ENCODE data around the gene RTL5. TPM values are rescaled to one million over a fixed set of nuclear protein-coding genes. Genes with fewer than 3 reads are reported as not detected.

Gene RTL5
- polyA plus RNA-seq, 1 donor (not counting 4 experiments of a cell fraction or from before 2014, with no cell fraction given) = 0.09 TPM

GRCh38 chrX:72120837-72121236 lies 10.9 kb downstream of the RTL5 start:
- no peaks in the 10 kb centered on the region for H3K36me3 ChIP-seq (ENCODE audit: control insufficient read depth in 2 of 2, extremely low read depth in 1 of 2, insufficient read depth in 2 of 2, low read length in 2 of 2)
- H3K9me3 ChIP-seq (ENCODE audit: control insufficient read depth, low read depth, low read length) = no peaks in the 10 kb centered on the region
- peaks cover 27% of the 10 kb centered on the region for H3K27me3 ChIP-seq (ENCODE audit: control insufficient read depth, extremely low read depth, insufficient read depth, low read length)
- no peak overlapping the region for H3K4me3 ChIP-seq (ENCODE audit: control insufficient read depth in 2 of 3, extremely low read depth in 1 of 3, insufficient read depth in 2 of 3, low read depth in 1 of 3, low read length in 3 of 3)
- H3K4me2 ChIP-seq (ENCODE audit: control insufficient read depth, extremely low read depth, insufficient read depth, low read depth, low read length) = no peak overlapping the region
- H3K79me2 ChIP-seq (ENCODE audit: control insufficient read depth, insufficient read depth, low read length) = no peaks in the 10 kb centered on the region
- no peaks in the 10 kb centered on the region for H4K20me1 ChIP-seq (ENCODE audit: control insufficient read depth, extremely low read depth, insufficient read depth, low read length)
- H2AFZ ChIP-seq (ENCODE audit: control insufficient read depth, low read length) = no peak overlapping the region
- H3K9ac ChIP-seq (ENCODE audit: control insufficient read depth, extremely low read depth, insufficient read depth, low read length) = no peak overlapping the region
- DNase-seq (ENCODE audit: low read depth, low spot score) (no peak), FAIRE-seq (no peak)
- TF ChIP-seq EZH2 (IDR thresholded peaks at IDR 0.05; ENCODE audit: low read length) = no peak
- TF ChIP-seq, protein P1, sequence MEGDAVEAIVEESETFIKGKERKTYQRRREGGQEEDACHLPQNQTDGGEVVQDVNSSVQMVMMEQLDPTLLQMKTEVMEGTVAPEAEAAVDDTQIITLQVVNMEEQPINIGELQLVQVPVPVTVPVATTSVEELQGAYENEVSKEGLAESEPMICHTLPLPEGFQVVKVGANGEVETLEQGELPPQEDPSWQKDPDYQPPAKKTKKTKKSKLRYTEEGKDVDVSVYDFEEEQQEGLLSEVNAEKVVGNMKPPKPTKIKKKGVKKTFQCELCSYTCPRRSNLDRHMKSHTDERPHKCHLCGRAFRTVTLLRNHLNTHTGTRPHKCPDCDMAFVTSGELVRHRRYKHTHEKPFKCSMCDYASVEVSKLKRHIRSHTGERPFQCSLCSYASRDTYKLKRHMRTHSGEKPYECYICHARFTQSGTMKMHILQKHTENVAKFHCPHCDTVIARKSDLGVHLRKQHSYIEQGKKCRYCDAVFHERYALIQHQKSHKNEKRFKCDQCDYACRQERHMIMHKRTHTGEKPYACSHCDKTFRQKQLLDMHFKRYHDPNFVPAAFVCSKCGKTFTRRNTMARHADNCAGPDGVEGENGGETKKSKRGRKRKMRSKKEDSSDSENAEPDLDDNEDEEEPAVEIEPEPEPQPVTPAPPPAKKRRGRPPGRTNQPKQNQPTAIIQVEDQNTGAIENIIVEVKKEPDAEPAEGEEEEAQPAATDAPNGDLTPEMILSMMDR (optimal IDR thresholded peaks at IDR 0.05 in 1 of 3, IDR thresholded peaks at IDR 0.05 in 1 of 3, conservative IDR thresholded peaks at IDR 0.05 in 1 of 3; ENCODE audit: extremely low read depth in 1 of 3, insufficient read depth in 2 of 3, low read length in 3 of 3) = no peak
- H3K9me1 ChIP-seq (ENCODE audit: control insufficient read depth, extremely low read depth, insufficient read depth, low read length) = no peaks in the 10 kb centered on the region
- dilution Hi-C loops (cut with MboI; ENCODE audit: extremely low pct_ligation_motif_present, low sequenced_read_pairs) = no loop called here
- no peak overlapping the region for H3K27ac ChIP-seq (ENCODE audit: control insufficient read depth, insufficient read depth, low read length)
- no peaks in the 10 kb centered on the region for H3K4me1 ChIP-seq (ENCODE audit: control insufficient read depth, extremely low read depth, insufficient read depth, low read length)

GRCh38 chrX:72117636-72118210 lies 14.0 kb downstream of the RTL5 start:
- no peak for FAIRE-seq
- dilution Hi-C loops (cut with MboI; ENCODE audit: extremely low pct_ligation_motif_present, low sequenced_read_pairs) = no loop called here
- H3K36me3 ChIP-seq (ENCODE audit: control insufficient read depth in 2 of 2, extremely low read depth in 1 of 2, insufficient read depth in 2 of 2, low read length in 2 of 2) = no peaks in the 10 kb centered on the region

More at GRCh38 chrX:72117636-72118210, 14.0 kb downstream of the RTL5 start:
- no peak overlapping the region for H3K4me2 ChIP-seq (ENCODE audit: control insufficient read depth, extremely low read depth, insufficient read depth, low read depth, low read length)
- no peak overlapping the region for H3K4me3 ChIP-seq (ENCODE audit: control insufficient read depth in 2 of 3, extremely low read depth in 1 of 3, insufficient read depth in 2 of 3, low read depth in 1 of 3, low read length in 3 of 3)
- no peak for DNase-seq (ENCODE audit: low read depth, low spot score)
- no peaks in the 10 kb centered on the region for H3K9me3 ChIP-seq (ENCODE audit: control insufficient read depth, low read depth, low read length)
- TF ChIP-seq, protein P1 (optimal IDR thresholded peaks at IDR 0.05 in 1 of 3, IDR thresholded peaks at IDR 0.05 in 1 of 3, conservative IDR thresholded peaks at IDR 0.05 in 1 of 3; ENCODE audit: extremely low read depth in 1 of 3, insufficient read depth in 2 of 3, low read length in 3 of 3) = no peak
- TF ChIP-seq EZH2 (IDR thresholded peaks at IDR 0.05; ENCODE audit: low read length) = no peak
- H2AFZ ChIP-seq (ENCODE audit: control insufficient read depth, low read length) = no peak overlapping the region
- no peak overlapping the region for H3K9ac ChIP-seq (ENCODE audit: control insufficient read depth, extremely low read depth, insufficient read depth, low read length)
- H3K9me1 ChIP-seq (ENCODE audit: control insufficient read depth, extremely low read depth, insufficient read depth, low read length) = no peaks in the 10 kb centered on the region
- peaks cover 28% of the 10 kb centered on the region for H3K27me3 ChIP-seq (ENCODE audit: control insufficient read depth, extremely low read depth, insufficient read depth, low read length)
- H3K79me2 ChIP-seq (ENCODE audit: control insufficient read depth, insufficient read depth, low read length) = no peaks in the 10 kb centered on the region
- H4K20me1 ChIP-seq (ENCODE audit: control insufficient read depth, extremely low read depth, insufficient read depth, low read length) = no peaks in the 10 kb centered on the region
- H3K27ac ChIP-seq (ENCODE audit: control insufficient read depth, insufficient read depth, low read length) = no peak overlapping the region
- no peaks in the 10 kb centered on the region for H3K4me1 ChIP-seq (ENCODE audit: control insufficient read depth, extremely low read depth, insufficient read depth, low read length)
